ENCODE results near the gene PLPP1. TPM values are rescaled to one million over a fixed set of nuclear protein-coding genes. Genes with fewer than 3 reads are reported as not detected.
A peak's percentile ranks its signal among the peaks of the same experiment; 100 is the strongest.

Gene PLPP1
- total RNA-seq, 6 experiments from 2014 or later: 23.3 to 145 (median 36.0) TPM

DNA sequence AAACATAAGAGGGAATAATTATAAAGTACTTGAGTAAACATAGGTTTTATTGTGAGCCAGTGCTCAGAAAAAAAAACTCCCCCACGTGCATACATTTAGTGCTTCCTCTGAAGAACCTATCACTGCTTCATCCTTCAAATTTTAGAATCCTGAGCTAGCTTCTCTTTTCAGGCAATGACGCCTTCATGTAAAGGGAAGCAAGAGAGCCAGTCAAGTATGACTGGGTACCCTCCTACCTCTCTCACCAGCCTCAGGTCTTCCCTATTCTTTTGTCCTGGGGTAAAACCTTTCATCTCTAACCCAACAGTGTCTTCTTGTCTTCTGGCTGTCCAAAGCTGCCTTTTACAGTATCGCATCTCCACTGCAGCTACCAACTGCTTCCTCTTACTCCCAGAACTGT, 32.0 kb downstream of the PLPP1 start:
- no peak for DNase-seq
- Histone ChIP-seq H3K27ac (no peak overlapping the region), H3K27me3 (no peaks in the 10 kb centered on the region), H3K36me3 (no peaks in the 10 kb centered on the region), H3K4me1 (peaks cover 0 to 34% (median 7%) of the 10 kb centered on the region in 4 donors), H3K4me3 (no peak overlapping the region), H3K9me3 (no peaks in the 10 kb centered on the region)
- intact Hi-C loops (cut with DNase I): no loop called here
- 82% methylated on average over 3 of the region's 3 CpGs for WGBS (ENCODE audit: insufficient coverage, low coverage, low lambda C conversion rate, missing lambda C conversion rate)
- ATAC-seq: no peak
- no peak for TF ChIP-seq POLR2A (IDR thresholded peaks at IDR 0.05)
- TF ChIP-seq, protein P1, sequence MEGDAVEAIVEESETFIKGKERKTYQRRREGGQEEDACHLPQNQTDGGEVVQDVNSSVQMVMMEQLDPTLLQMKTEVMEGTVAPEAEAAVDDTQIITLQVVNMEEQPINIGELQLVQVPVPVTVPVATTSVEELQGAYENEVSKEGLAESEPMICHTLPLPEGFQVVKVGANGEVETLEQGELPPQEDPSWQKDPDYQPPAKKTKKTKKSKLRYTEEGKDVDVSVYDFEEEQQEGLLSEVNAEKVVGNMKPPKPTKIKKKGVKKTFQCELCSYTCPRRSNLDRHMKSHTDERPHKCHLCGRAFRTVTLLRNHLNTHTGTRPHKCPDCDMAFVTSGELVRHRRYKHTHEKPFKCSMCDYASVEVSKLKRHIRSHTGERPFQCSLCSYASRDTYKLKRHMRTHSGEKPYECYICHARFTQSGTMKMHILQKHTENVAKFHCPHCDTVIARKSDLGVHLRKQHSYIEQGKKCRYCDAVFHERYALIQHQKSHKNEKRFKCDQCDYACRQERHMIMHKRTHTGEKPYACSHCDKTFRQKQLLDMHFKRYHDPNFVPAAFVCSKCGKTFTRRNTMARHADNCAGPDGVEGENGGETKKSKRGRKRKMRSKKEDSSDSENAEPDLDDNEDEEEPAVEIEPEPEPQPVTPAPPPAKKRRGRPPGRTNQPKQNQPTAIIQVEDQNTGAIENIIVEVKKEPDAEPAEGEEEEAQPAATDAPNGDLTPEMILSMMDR (IDR thresholded peaks at IDR 0.05): no peak

DNA sequence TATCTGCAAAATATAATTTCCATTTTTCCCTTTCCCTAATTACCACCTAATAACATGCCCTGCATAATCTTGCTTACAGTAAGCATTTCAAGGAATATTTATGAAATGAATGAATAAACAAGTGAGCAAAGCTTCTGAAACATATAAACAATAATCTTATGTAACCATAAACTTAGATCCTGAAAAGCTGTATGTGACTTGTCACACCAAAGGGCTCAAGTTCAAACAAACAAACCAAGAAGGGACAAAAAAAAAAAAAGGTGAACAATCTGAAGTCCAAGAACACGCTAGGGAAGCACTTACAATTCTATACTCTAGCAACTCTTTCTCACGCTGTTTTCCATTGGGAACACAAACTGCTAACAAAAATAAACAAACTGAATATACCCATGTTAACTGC, 36.3 kb downstream of the PLPP1 start:
- TF ChIP-seq, protein P1 (IDR thresholded peaks at IDR 0.05): no peak
- TF ChIP-seq POLR2A (IDR thresholded peaks at IDR 0.05): no peak
- Histone ChIP-seq H3K4me3 (no peak overlapping the region), H3K4me1 (peaks cover 0 to 20% (median 3%) of the 10 kb centered on the region in 4 donors), H3K9me3 (no peaks in the 10 kb centered on the region), H3K27me3 (no peaks in the 10 kb centered on the region), H3K27ac (peak overlapping the region in 2 of 3 donors; percentile 13 to 25), H3K36me3 (no peaks in the 10 kb centered on the region)
- ATAC-seq (peak in 3 of 4 donors; percentile 21 to 54 (median 37)), DNase-seq (no peak)
- WGBS (ENCODE audit: insufficient coverage, low coverage, low lambda C conversion rate, missing lambda C conversion rate): 43% methylated on average over 2 of the region's 2 CpGs
- intact Hi-C loops (cut with DNase I): no loop called here

DNA sequence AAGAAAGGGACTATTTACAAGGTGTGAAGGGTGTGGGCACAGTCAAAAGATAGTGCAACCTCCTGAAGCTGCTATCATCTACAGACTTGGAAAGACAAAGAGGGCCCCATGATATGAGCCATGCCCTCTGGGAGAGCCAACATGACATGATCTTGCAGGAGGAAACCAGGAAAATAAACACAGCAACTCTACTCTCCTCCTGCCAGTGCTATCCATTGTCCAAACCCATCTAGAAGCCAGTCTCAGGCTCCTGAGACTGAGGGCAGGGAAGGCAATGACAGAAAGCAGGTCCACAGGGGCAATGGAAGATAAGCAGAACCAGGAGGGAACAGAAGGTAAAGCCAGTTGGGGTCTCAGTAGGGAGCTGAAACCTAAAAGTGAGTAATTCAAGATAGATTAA, 37.1 kb downstream of the PLPP1 start:
- peak overlapping the region in 1 of 3 donors; percentile 7 for H3K27ac ChIP-seq
- DNase-seq (no peak), ATAC-seq (peak in 2 of 4 donors; percentile 22 to 33)
- no peak overlapping the region for H3K4me3 ChIP-seq
- no peaks in the 10 kb centered on the region for H3K27me3 ChIP-seq
- TF ChIP-seq, protein P1 (IDR thresholded peaks at IDR 0.05): no peak
- TF ChIP-seq POLR2A (IDR thresholded peaks at IDR 0.05): no peak
- H3K9me3 ChIP-seq: no peaks in the 10 kb centered on the region
- intact Hi-C loops (cut with DNase I): no loop called here
- no peaks in the 10 kb centered on the region for H3K36me3 ChIP-seq
- H3K4me1 ChIP-seq: peaks cover 0 to 17% (median 3%) of the 10 kb centered on the region in 4 donors

GRCh38 chr5:55495216-55495615, 39.5 kb downstream of the PLPP1 start:
- WGBS (ENCODE audit: insufficient coverage, low coverage, low lambda C conversion rate, missing lambda C conversion rate): 100% methylated on average over 1 of the region's 1 CpG
- intact Hi-C loops (cut with DNase I): no loop called here

More at GRCh38 chr5:55495216-55495615, 39.5 kb downstream of the PLPP1 start:
- ATAC-seq (no peak), DNase-seq (no peak)
- TF ChIP-seq POLR2A (IDR thresholded peaks at IDR 0.05): no peak
- TF ChIP-seq, protein P1 (IDR thresholded peaks at IDR 0.05): no peak
- no peaks in the 10 kb centered on the region for H3K9me3 ChIP-seq
- no peak overlapping the region for H3K27ac ChIP-seq
- no peaks in the 10 kb centered on the region for H3K27me3 ChIP-seq
- no peak overlapping the region for H3K4me3 ChIP-seq
- no peaks in the 10 kb centered on the region for H3K36me3 ChIP-seq
- peaks cover 0 to 26% (median 3%) of the 10 kb centered on the region in 4 donors for H3K4me1 ChIP-seq

Data from right lobe of liver (tissue), 6 donors.